Colonic mucosa (tissue), 4 donors: Measurements from ENCODE around the gene PAPPA2. TPM values are rescaled to one million over a fixed set of nuclear protein-coding genes. Genes with fewer than 3 reads are reported as not detected.
"Not testable (repeated sequence)": the region's sequence is repeated elsewhere in the genome, so short reads cannot be mapped to it uniquely, and the experiment has no call there.

ENCODE experiments used
- DNase-seq: peaks from one replicate; pipeline ENCODE4 v3.0.0-alpha.2; 2020
- H3K27ac ChIP-seq: fragments of 200-600 bp; one replicate; pipeline ENCODE4 v1.8.0; 2021
- H3K27me3 ChIP-seq: fragments of 200-600 bp; one replicate; pipeline ENCODE4 v1.8.0; 2021
- H3K36me3 ChIP-seq: fragments of 200-600 bp; one replicate; pipeline ENCODE4 v1.8.0; 2021
- H3K4me1 ChIP-seq: fragments of 200-600 bp; one replicate; pipeline ENCODE4 v1.8.0; 2021; ENCODE audit warnings: mild to moderate bottlenecking
- H3K4me3 ChIP-seq: fragments of 200-600 bp; one replicate; pipeline ENCODE4 v1.8.0; 2021
- H3K9ac ChIP-seq, 2 donors: one replicate each; pipeline ENCODE4 v1.7.0; 2013; ENCODE audit warnings: control low read depth in 2 of 2, low read depth in 2 of 2, low read length in 2 of 2
- H3K9me3 ChIP-seq: fragments of 200-600 bp; one replicate; pipeline ENCODE4 v1.8.0; 2021
- CTCF ChIP-seq: fragments of 200-600 bp; IDR thresholded peaks from one replicate; pipeline ENCODE4 v1.8.0; 2022; ENCODE audit warnings: antibody characterized with exemption, mild to moderate bottlenecking
- intact Hi-C: fragments of 100-400 bp; cut with DNase I; formaldehyde crosslinking; loops from one replicate; pipeline ENCODE4 v1.14.1; 2022
- total RNA-seq, 2 donors: library from RNA; stranded (reverse); fragmentation: NEBNext Ultra II Directional in 1 of 2; extraction: Animal tissue kit (Norgen Biotek cat#: 25700) in 1 of 2; gene quantifications; one replicate each; pipeline ENCODE4 v1.2.1, GENCODE V29; 2021
- donor health status: healthy.
- donor health status: DM: no; HTN: no; CAD: no.
- donor health status: DM: no; HTN: no; CAD: no.

PAPPA2 gene
- total RNA-seq, 2 donors from 2014 or later: 3.1 to 3.6 TPM

- Histone ChIP-seq H3K36me3 (no peaks in the 10 kb centered on the region), H3K9ac (no peak overlapping the region), H3K4me1 (no peaks in the 10 kb centered on the region), H3K9me3 (no peaks in the 10 kb centered on the region), H3K27ac (no peak overlapping the region), H3K4me3 (no peak overlapping the region), H3K27me3 (no peaks in the 10 kb centered on the region)
- TF ChIP-seq CTCF: no peak
- DNase-seq: no peak
- intact Hi-C loops: no loop called here
Measured at GRCh38 chr1:176619261-176619660, 156.3 kb downstream of the PAPPA2 start.

GRCh38 chr1:176625365-176625764 lies 162.4 kb downstream of the PAPPA2 start:
- no peaks in the 10 kb centered on the region for H3K27me3 ChIP-seq
- no peak overlapping the region for H3K27ac ChIP-seq
- no peak for TF ChIP-seq CTCF
- DNase-seq: no peak
- no peaks in the 10 kb centered on the region for H3K9me3 ChIP-seq
- H3K9ac ChIP-seq: no peak overlapping the region
- intact Hi-C loops: no loop called here
- H3K4me1 ChIP-seq: no peaks in the 10 kb centered on the region
- no peak overlapping the region for H3K4me3 ChIP-seq
- no peaks in the 10 kb centered on the region for H3K36me3 ChIP-seq

- no peak overlapping the region for H3K27ac ChIP-seq
- no peaks in the 10 kb centered on the region for H3K36me3 ChIP-seq
- no peak overlapping the region for H3K4me3 ChIP-seq
- no peaks in the 10 kb centered on the region for H3K4me1 ChIP-seq
- H3K9ac ChIP-seq: no peak overlapping the region
- no peaks in the 10 kb centered on the region for H3K9me3 ChIP-seq
- DNase-seq: no peak
- intact Hi-C loops: no loop called here
- H3K27me3 ChIP-seq: no peaks in the 10 kb centered on the region
- no peak for TF ChIP-seq CTCF
Measured at GRCh38 chr1:176626572-176627061, 163.6 kb downstream of the PAPPA2 start.

GRCh38 chr1:176628775-176629174 lies 165.8 kb downstream of the PAPPA2 start:
- TF ChIP-seq CTCF: no peak
- intact Hi-C loops: no loop called here
- Histone ChIP-seq H3K27me3 (no peaks in the 10 kb centered on the region), H3K4me1 (no peaks in the 10 kb centered on the region), H3K27ac (no peak overlapping the region), H3K4me3 (no peak overlapping the region), H3K9me3 (no peaks in the 10 kb centered on the region), H3K9ac (no peak overlapping the region), H3K36me3 (no peaks in the 10 kb centered on the region)
- no peak for DNase-seq

GRCh38 chr1:176634733-176635132 lies 171.8 kb downstream of the PAPPA2 start:
- H3K27ac ChIP-seq, H3K9ac ChIP-seq, H3K4me1 ChIP-seq, H3K27me3 ChIP-seq, H3K9me3 ChIP-seq, H3K4me3 ChIP-seq, DNase-seq, intact Hi-C loops, H3K36me3 ChIP-seq: not testable (repeated sequence)

GRCh38 chr1:176638713-176639526 lies 175.9 kb downstream of the PAPPA2 start:
- Histone ChIP-seq H3K27ac (no peak overlapping the region), H3K36me3 (no peaks in the 10 kb centered on the region), H3K4me3 (no peak overlapping the region), H3K27me3 (no peaks in the 10 kb centered on the region), H3K4me1 (no peaks in the 10 kb centered on the region), H3K9ac (no peak overlapping the region), H3K9me3 (no peaks in the 10 kb centered on the region)
- DNase-seq: no peak
- no peak for TF ChIP-seq CTCF
- intact Hi-C loops: no loop called here
